ENCODE results near the gene DIPK1A. TPM values are rescaled to one million over a fixed set of nuclear protein-coding genes. Genes with fewer than 3 reads are reported as not detected.

The DIPK1A gene
- total RNA-seq, 1 donor from 2014 or later = 10.7 TPM

- DNase-seq (ENCODE audit: low spot score) = no peak
- peak; percentile 31 for ATAC-seq
Observed at GRCh38 chr1:92843429-92844352, 117.6 kb downstream of the DIPK1A start.

DNA sequence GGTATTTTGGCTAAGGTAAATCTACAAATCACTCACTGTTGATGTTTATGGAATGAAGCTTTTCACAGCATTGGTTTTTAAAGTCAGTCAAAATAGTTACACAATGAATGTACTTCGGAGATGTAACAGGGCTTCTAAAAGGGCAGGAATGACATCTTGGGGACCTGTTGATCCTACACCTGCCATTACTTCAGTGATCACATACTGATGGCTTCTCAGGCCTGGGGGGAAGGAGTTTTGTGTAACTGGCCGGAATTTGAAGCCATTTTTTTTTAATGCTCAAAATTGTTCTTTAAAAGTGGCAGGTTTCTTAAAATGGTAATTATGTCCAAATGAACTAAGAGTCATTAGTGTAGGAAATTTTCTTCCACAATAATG, 118.2 kb downstream of the DIPK1A start:
- no peak for DNase-seq (ENCODE audit: low spot score)
- no peak for ATAC-seq

GRCh38 chr1:92842082-92843045, 118.9 kb downstream of the DIPK1A start:
- ATAC-seq = no peak
- DNase-seq (ENCODE audit: low spot score) = no peak

GRCh38 chr1:92840600-92840999, 120.7 kb downstream of the DIPK1A start:
- no peak for ATAC-seq
- DNase-seq (ENCODE audit: low spot score) = no peak

DNA sequence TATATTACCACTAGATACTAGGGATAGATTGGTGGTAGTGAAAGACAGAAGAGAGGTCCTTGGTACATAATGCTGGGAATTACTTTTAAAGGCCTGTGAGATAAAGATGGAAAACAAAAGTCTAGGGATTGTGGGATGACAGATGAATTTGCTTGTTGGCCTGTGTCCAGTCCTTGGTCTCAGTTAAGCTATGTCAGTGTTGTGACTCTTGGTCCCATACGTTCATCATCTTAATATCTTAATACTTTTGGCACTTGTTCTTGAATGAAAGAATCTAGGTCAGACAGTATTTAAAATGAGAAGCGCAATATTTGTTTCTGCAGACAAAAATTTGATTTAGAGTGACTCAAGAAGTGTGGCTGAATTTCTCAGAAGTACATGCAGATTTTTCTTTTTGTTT, 121.8 kb downstream of the DIPK1A start:
- ATAC-seq = no peak
- no peak for DNase-seq (ENCODE audit: low spot score)

DNA sequence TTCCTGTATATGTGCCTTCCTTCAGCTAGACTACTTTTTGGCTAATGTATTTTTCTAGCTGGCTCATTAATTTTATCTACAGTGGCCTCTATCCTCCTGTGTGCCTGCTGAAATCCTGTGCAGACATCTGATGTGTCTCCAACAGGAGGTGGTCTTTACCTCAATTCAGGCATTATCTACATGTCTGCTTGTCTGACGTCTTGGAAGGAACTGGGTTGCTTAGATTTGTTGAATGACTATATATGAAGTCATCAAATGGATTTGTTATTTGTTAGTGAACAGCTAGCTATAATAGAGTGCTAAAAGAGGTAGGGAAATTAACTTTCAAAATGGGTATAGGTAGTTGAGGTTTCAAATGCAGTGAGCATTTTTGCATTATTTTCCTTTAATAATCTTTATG, 122.7 kb downstream of the DIPK1A start:
- DNase-seq (ENCODE audit: low spot score) (no peak), ATAC-seq (no peak)

GRCh38 chr1:92837062-92837461, 124.2 kb downstream of the DIPK1A start:
- DNase-seq (ENCODE audit: low spot score) (no peak), ATAC-seq (no peak)

DNA sequence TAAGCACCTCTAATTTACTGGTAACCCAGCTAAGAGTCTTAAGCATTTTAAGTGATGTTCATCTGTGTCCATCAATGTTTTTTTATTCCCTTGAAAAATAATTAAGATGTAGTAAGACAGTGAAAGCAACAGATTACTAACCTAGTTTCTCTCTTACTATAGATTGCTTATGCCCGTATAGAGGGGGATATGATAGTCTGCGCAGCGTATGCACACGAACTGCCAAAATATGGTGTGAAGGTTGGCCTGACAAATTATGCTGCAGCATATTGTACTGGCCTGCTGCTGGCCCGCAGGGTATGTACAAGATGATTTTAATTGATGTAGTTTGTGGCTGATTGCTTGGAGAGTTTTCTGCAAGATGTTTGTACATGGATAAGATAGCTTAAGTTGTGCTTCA, 126.6 kb downstream of the DIPK1A start:
- ATAC-seq = no peak
- DNase-seq (ENCODE audit: low spot score) = no peak

DNA sequence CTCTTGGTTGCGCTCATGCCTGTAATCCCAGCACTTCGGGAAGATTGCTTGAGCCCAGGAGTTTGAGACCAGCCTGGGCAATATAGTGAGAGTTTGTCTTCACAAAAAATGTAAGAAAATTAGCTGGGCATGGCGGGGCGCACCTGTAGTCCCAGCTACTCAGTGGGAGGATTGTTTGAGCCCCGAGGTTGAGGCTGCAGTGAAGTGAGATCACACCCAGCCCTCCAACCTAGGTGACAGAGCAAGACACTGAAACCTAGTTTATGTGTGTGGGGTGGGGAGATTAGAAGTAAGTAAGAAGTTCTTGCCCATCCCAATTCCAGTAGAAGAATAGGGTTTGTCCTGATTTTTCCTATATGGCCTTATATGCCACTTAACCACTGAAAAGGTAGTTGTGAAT, 127.4 kb downstream of the DIPK1A start:
- DNase-seq (ENCODE audit: low spot score) (no peak), ATAC-seq (no peak)

DNA sequence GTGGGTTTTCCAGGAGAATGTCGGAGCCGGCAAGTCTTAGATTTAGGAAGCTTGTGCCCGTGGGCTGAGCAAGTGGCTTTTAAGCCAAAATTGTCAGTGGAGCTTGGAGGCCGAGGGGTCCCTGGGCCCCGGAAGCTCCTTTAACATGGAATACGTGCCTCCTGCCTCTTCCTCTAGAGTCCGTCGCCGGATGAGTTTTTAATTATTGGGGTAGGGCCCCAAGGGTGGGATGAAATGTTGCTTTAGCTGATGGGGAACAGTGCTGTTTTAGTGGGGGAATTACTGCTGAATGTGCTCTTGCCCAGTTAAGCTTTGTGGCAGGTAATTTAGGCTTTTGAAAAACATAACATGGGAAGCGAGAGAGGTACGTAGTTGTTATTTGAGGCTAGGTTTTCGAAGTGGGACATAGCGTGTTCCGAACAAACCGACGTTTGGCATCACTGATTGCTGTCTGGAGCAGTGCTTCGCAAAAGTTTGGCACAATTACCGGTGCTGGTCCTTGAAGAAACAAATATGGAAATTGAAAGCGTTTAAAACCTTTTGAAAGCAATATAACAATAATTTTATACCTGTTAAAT, 128.6 kb downstream of the DIPK1A start:
- ATAC-seq = no peak
- DNase-seq (ENCODE audit: low spot score) = no peak

DNA sequence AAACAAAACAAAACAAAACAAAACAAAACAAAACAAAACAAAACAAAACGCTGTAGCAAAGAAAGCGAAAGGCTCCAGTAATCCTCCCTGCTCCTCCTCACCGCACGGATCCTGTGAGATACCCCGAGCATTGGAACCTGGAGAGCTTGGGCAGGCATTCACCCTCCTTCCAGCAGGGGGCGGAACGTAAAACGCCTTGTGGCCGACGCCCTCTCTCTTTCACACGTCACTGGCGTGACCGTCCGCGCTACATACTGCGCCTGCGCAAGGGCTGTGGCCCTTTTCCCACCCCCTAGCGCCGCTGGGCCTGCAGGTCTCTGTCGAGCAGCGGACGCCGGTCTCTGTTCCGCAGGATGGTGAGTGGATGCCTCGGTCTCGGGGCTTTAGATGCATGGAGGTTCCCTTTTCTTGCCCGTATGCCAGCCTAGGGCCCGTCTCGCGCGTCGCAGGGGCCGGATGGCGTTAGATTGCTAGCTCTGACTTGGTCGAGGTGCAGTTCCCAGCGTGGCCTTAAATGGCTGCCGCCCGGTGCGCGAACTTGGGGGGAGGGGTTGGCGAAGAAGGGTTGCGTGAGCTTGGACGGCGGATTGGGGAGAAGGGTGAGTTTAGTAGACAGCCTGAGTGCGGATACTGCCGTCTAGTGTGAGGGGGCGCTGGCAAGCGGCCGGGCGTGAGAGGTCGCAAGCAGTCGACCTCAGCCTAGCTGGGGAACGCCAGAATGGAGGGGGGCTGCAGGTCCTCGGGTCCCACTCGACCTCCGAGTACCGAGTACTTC, 129.3 kb downstream of the DIPK1A start, which contains the start of gene RPL5:
Gene RPL5, plus strand, starts transcription at position 279 of the 775 bp plus-strand sequence. Its CDS starts 75 bp downstream, at position 354.
- peak; percentile 98 for DNase-seq (ENCODE audit: low spot score)
- ATAC-seq = peak; percentile 96

GRCh38 chr1:92831368-92831761, 129.9 kb downstream of the DIPK1A start:
- ATAC-seq = no peak
- DNase-seq (ENCODE audit: low spot score) = no peak

- no peak for ATAC-seq
- DNase-seq (ENCODE audit: low spot score) = no peak
Observed at GRCh38 chr1:92826792-92827191, 134.5 kb downstream of the DIPK1A start.

- no peak for DNase-seq (ENCODE audit: low spot score)
Observed at GRCh38 chr1:92822879-92823278, 138.4 kb downstream of the DIPK1A start.

GRCh38 chr1:92820551-92820950, 140.7 kb downstream of the DIPK1A start:
- DNase-seq (ENCODE audit: low spot score) = no peak
- no peak for ATAC-seq

More at GRCh38 chr1:92822879-92823278, 138.4 kb downstream of the DIPK1A start:
- peak; percentile 56 for ATAC-seq

DNA sequence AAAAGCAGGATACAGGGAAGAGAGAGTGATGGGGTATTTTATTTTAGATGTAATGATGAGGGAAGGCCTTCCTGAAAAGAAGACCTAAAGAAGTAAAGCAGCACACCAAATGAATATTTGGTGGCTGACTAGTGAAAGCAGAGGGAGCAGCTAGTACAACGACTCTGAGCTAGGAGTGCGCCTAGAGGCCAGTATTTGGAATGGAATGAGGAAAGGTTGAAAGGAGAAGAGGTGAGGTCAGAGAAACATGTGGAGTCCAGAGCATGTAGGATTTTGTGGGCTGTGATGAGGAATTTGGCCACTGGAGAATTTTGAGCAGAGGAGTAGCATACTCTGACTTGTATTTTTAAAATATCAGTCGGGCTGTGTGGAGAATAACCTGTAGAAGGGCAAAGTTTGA, 141.2 kb downstream of the DIPK1A start:
- ATAC-seq (no peak), DNase-seq (ENCODE audit: low spot score) (no peak)

GRCh38 chr1:92817986-92818764, 143.1 kb downstream of the DIPK1A start:
- ATAC-seq = peak; percentile 87

GRCh38 chr1:92817137-92817697, 144.0 kb downstream of the DIPK1A start:
- ATAC-seq (peak; percentile 67), DNase-seq (ENCODE audit: low spot score) (no peak)

More at GRCh38 chr1:92817986-92818764, 143.1 kb downstream of the DIPK1A start:
- no peak for DNase-seq (ENCODE audit: low spot score)

DNA sequence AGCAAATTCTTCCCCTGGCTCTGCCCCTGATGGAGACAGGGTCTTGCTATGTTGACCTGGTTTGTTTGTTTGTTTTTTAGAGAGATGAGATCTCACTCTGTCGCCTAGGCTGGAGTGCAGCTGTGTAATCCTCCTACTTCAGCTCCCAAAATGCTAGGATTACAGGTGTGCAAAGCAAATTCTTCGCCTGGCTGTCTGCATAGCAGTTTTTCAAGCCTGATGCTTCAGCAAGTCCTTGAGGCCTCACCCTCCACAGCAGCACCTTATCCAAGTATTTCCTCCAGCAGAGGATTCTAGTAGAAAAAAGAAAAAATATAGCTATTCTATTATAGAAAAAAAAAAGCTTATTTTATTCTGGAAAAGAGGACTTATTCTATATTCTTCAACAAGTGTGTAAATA, 144.5 kb downstream of the DIPK1A start:
- no peak for ATAC-seq
- no peak for DNase-seq (ENCODE audit: low spot score)

All from left lobe of liver (tissue), 2 donors.